Lung (tissue), 12 donors: Measurements from ENCODE around the gene NDE1. TPM values are rescaled to one million over a fixed set of nuclear protein-coding genes. Genes with fewer than 3 reads are reported as not detected.
A peak's percentile ranks its signal among the peaks of the same experiment; 100 is the strongest.

ENCODE experiments used
- ATAC-seq: fragments of 200-7000 bp; cut with Tn5 transposase; one replicate; pipeline ENCODE4 v1.9.1; 2020; ENCODE audit warnings: moderate number of reproducible peaks; ENCODE audit not compliant: insufficient read depth, low FRiP score
- DNase-seq, 3 donors: peaks; one replicate each; pipeline ENCODE4 v3.0.0-alpha.2; 2013 to 2017
- H3K27ac ChIP-seq, 2 donors: one replicate each; pipeline ENCODE4 v1.5.1; 2013; ENCODE audit warnings: mild to moderate bottlenecking in 2 of 2, moderate library complexity in 2 of 2, control low read depth in 1 of 2, inconsistent platforms in 1 of 2, low read depth in 1 of 2, low read length in 1 of 2
- H3K27me3 ChIP-seq, 3 donors: one replicate each; pipeline ENCODE4 v1.5.1; 2013; ENCODE audit warnings: low read length in 2 of 3; ENCODE audit not compliant: control insufficient read depth in 3 of 3, insufficient read depth in 3 of 3
- H3K36me3 ChIP-seq, 4 donors: one replicate each; pipeline ENCODE4 v1.5.1; 2013; ENCODE audit warnings: low read length in 4 of 4, mild to moderate bottlenecking in 1 of 4, moderate library complexity in 1 of 4; ENCODE audit not compliant: control insufficient read depth in 4 of 4, insufficient read depth in 4 of 4
- H3K4me1 ChIP-seq, 5 donors: one replicate each; pipeline ENCODE4 v1.5.1; 2013; ENCODE audit warnings: low read length in 5 of 5, mild to moderate bottlenecking in 2 of 5, moderate library complexity in 1 of 5; ENCODE audit not compliant: control insufficient read depth in 5 of 5, insufficient read depth in 5 of 5
- H3K4me3 ChIP-seq: one replicate; pipeline ENCODE4 v1.5.1; 2013; ENCODE audit warnings: mild to moderate bottlenecking, control low read depth, moderate library complexity
- H3K9ac ChIP-seq, 2 donors: one replicate each; pipeline ENCODE4 v1.5.1; 2013; ENCODE audit warnings: low read length in 2 of 2, control low read depth in 1 of 2; ENCODE audit not compliant: insufficient read depth in 1 of 2
- H3K9me3 ChIP-seq, 4 donors: one replicate each; pipeline ENCODE4 v1.5.1; 2013; ENCODE audit warnings: low read length in 3 of 4, mild to moderate bottlenecking in 1 of 4, moderate library complexity in 1 of 4; ENCODE audit not compliant: control insufficient read depth in 4 of 4, insufficient read depth in 3 of 4
- CTCF ChIP-seq: IDR thresholded peaks from 2 replicates; pipeline ENCODE4 v1.5.1; 2012; ENCODE audit warnings: mild to moderate bottlenecking; ENCODE audit errors: control extremely low read depth, extremely low read depth
- WGBS, 2 donors: extraction: QIAGEN DNeasy Blood & Tissue Kit; methylation state at CpG; one replicate each; pipeline ENCODE4 v1.1.7; 2013; 5-methylcytosine and 5-hydroxymethylcytosine counted together
- polyA plus RNA-seq, 2 donors: library from polyadenylated mRNA; stranded (reverse); fragments of 200-250 nt; gene quantifications; one replicate each; pipeline ENCODE4 v1.2.1, GENCODE V29; 2013
- total RNA-seq, 2 donors: library from RNA; depleted of rRNA in 1 of 2; stranded (reverse); fragments of >200 nt in 1 of 2; gene quantifications; one replicate each; pipeline ENCODE4 v1.2.1, GENCODE V29; 2014 to 2021
- donor health status: control.
- donor health status: control.
- donor health status: Bipolar disorder and iron deficiency.
- donor health status: healthy.
- donor health status: DM: yes; HTN: yes; CAD: no.

The NDE1 gene
- total and polyA plus RNA-seq, 4 donors = 7.4 to 46.8 (median 22.5) TPM

GRCh38 chr16:15701975-15702970, 52.2 kb downstream of the NDE1 start:
- no peaks in the 10 kb centered on the region for H3K4me1 ChIP-seq
- no peak for ATAC-seq
- 82 to 85% methylated on average over 11 of the region's 11 CpGs for WGBS, 2 donors
- no peak for TF ChIP-seq CTCF
- peaks cover 19 to 39% (median 24%) of the 10 kb centered on the region in 4 donors for H3K36me3 ChIP-seq
- no peaks in the 10 kb centered on the region for H3K9me3 ChIP-seq
- no peak overlapping the region for H3K9ac ChIP-seq
- no peak for DNase-seq
- peak overlapping the region in 1 of 2 donors; percentile 11 for H3K27ac ChIP-seq
- no peaks in the 10 kb centered on the region for H3K27me3 ChIP-seq
- no peak overlapping the region for H3K4me3 ChIP-seq

GRCh38 chr16:15703029-15703736, 53.1 kb downstream of the NDE1 start:
- no peak for TF ChIP-seq CTCF
- H3K4me1 ChIP-seq = no peaks in the 10 kb centered on the region
- H3K27ac ChIP-seq = no peak overlapping the region
- WGBS, 2 donors = 60 to 77% methylated on average over 14 of the region's 14 CpGs
- H3K9me3 ChIP-seq = peaks cover 0 to under 1% (median 0%) of the 10 kb centered on the region in 4 donors
- no peak overlapping the region for H3K4me3 ChIP-seq
- no peaks in the 10 kb centered on the region for H3K27me3 ChIP-seq
- no peak for ATAC-seq
- DNase-seq = no peak
- H3K9ac ChIP-seq = no peak overlapping the region
- peaks cover 16 to 34% (median 20%) of the 10 kb centered on the region in 4 donors for H3K36me3 ChIP-seq

GRCh38 chr16:15704545-15704987, 54.5 kb downstream of the NDE1 start:
- whole genome bisulfite sequencing, 2 donors = 61% methylated on average over 8 of the region's 8 CpGs
- Histone ChIP-seq H3K36me3 (peaks cover 10 to 25% (median 15%) of the 10 kb centered on the region in 4 donors), H3K27ac (no peak overlapping the region), H3K4me3 (no peak overlapping the region), H3K9ac (no peak overlapping the region), H3K9me3 (peaks cover 0 to 2% (median 0%) of the 10 kb centered on the region in 4 donors), H3K27me3 (no peaks in the 10 kb centered on the region), H3K4me1 (no peaks in the 10 kb centered on the region)
- TF ChIP-seq CTCF = peak; percentile 74
- DNase-seq = peak; percentile 66 to 76 (median 74)
- peak; percentile 75 for ATAC-seq
